Panc1 (cell line): Measurements from ENCODE around the gene EGFLAM. TPM values are rescaled to one million over a fixed set of nuclear protein-coding genes. Genes with fewer than 3 reads are reported as not detected.

ENCODE experiments used
- ATAC-seq: fragments of 200-7000 bp; cut with Tn5 transposase; 2 replicates; pipeline ENCODE4 v1.9.1; 2020; ENCODE audit warnings: mild to moderate bottlenecking, moderate library complexity
- BruUV-seq: library from RNA; stranded (reverse); fragments of 400-500 nt; replicated peaks from 2 replicates; lab custom pipeline; 2021; lab: Mats Ljungman, UMichigan
- CTCF ChIA-PET: fragments of 300-600 bp; sonication (Branson Sonifier 250); formaldehyde crosslinking; loops from one replicate; lab custom pipeline; 2022; ENCODE audit warnings: antibody characterized with exemption; lab: Charles Lee
- POLR2A ChIA-PET: fragments of 300-600 bp; sonication (Branson Sonifier 250); formaldehyde crosslinking; loops from one replicate; lab custom pipeline; 2022; ENCODE audit warnings: antibody characterized with exemption; lab: Charles Lee
- DNase-seq: peaks from one replicate; pipeline ENCODE4 v3.0.0-alpha.2; 2010; ENCODE audit warnings: low read depth, low spot score
- H3K27ac ChIP-seq: 2 replicates; pipeline ENCODE4 v1.5.1; 2011; ENCODE audit warnings: mild to moderate bottlenecking, low read length, inconsistent platforms
- H3K27me3 ChIP-seq: fragments of 200-500 bp; sonication (Bioruptor generic); 2 replicates; pipeline ENCODE4 v1.6.0; 2014; ENCODE audit warnings: low read length, inconsistent platforms; ENCODE audit not compliant: control insufficient read depth, insufficient read depth
- H3K36me3 ChIP-seq: fragments of 200-500 bp; sonication (Bioruptor generic); 2 replicates; pipeline ENCODE4 v1.5.1; 2014; ENCODE audit warnings: inconsistent platforms, mild to moderate bottlenecking, low read length, moderate library complexity; ENCODE audit not compliant: control insufficient read depth, insufficient read depth
- H3K4me1 ChIP-seq: 2 replicates; pipeline ENCODE4 v1.5.1; 2011; ENCODE audit warnings: inconsistent platforms, mild to moderate bottlenecking, low read length, moderate library complexity; ENCODE audit not compliant: control insufficient read depth, insufficient read depth
- H3K4me3 ChIP-seq, 2 experiments: 2 replicates each; pipeline ENCODE4 v1.5.1; 2011 to 2012; ENCODE audit warnings: low read depth in 2 of 2, low read length in 2 of 2, mild to moderate bottlenecking in 2 of 2, inconsistent platforms in 1 of 2, moderate library complexity in 1 of 2
- H3K9me3 ChIP-seq: fragments of 200-500 bp; sonication (Bioruptor generic); 2 replicates; pipeline ENCODE4 v1.5.1; 2014; ENCODE audit warnings: low read depth, mild to moderate bottlenecking, inconsistent platforms, low read length, moderate library complexity; ENCODE audit not compliant: control insufficient read depth, insufficient read depth
- CTCF ChIP-seq: fragments of 450-650 bp; IDR thresholded peaks from 2 replicates; pipeline ENCODE4 v1.5.1; 2017; ENCODE audit warnings: mild to moderate bottlenecking
- POLR2AphosphoS5 ChIP-seq: IDR thresholded peaks from 2 replicates; pipeline ENCODE4 v1.6.1; 2012; ENCODE audit warnings: mild to moderate bottlenecking, low read depth, low read length, moderate library complexity
- REST ChIP-seq, 2 experiments: IDR thresholded peaks; 2 replicates each; pipeline ENCODE4 v1.6.1; 2011 to 2012; ENCODE audit warnings: low read depth in 2 of 2, control low read depth in 1 of 2, low read length in 1 of 2, mild to moderate bottlenecking in 1 of 2, moderate library complexity in 1 of 2; ENCODE audit not compliant: insufficient read depth in 1 of 2
- SIN3A ChIP-seq: IDR thresholded peaks from 2 replicates; pipeline ENCODE4 v1.6.1; 2012; ENCODE audit warnings: low read depth, mild to moderate bottlenecking, low read length, moderate library complexity, borderline replicate concordance; ENCODE audit not compliant: insufficient read depth
- TCF7L2 ChIP-seq: IDR thresholded peaks from 2 replicates; pipeline ENCODE4 v1.6.1; 2011; ENCODE audit warnings: mild to moderate bottlenecking, low read depth, low read length, inconsistent platforms
- in situ Hi-C: cut with HindIII; loops from 2 replicates; pipeline ENCODE4 v1.10.0; 2016; ENCODE audit warnings: low sequenced_read_pairs, low pct_unique_long_range_greater_than_20kb
- intact Hi-C: fragments of 100-400 bp; cut with micrococcal nuclease; formaldehyde crosslinking; loops from one replicate; pipeline ENCODE4 v1.10.0; 2022; ENCODE audit not compliant: unreplicated experiment
- total RNA-seq: library from RNA; stranded (reverse); gene quantifications from one replicate; pipeline ENCODE4 v1.2.1, GENCODE V29; 2021; ENCODE audit not compliant: unreplicated experiment

Gene EGFLAM
- total RNA-seq, 1 experiment from 2014 or later: 14.8 TPM

GRCh38 chr5:38420691-38421390 is 162.5 kb downstream of the EGFLAM start:
- Histone ChIP-seq H3K27me3 (no peaks in the 10 kb centered on the region; the same call in 1 of the 2 replicates), H3K9me3 (no peaks in the 10 kb centered on the region), H3K36me3 (no peaks in the 10 kb centered on the region), H3K4me3 (no peak overlapping the region), H3K4me1 (no peaks in the 10 kb centered on the region), H3K27ac (no peak overlapping the region)
- in situ Hi-C loops (no loop called here), intact Hi-C loops (loop anchor here (2.0 kb wide), 1 partner anchor 388 kb away; no protein-coding TSS in a partner anchor)
- CTCF ChIA-PET: interaction anchor here (0.6 to 2.4 kb wide), 6 partner anchors 9 to 501 kb away, joined by 3 to 27 read pairs (median 3); no protein-coding TSS in a partner anchor
- TF ChIP-seq POLR2AphosphoS5 (no peak), CTCF (peak; percentile 90), TCF7L2 (no peak), REST (IDR thresholded peaks at IDR 0.05; ENCODE audit: insufficient read depth in 1 of 2, low read depth in 2 of 2, low read length in 1 of 2) (no peak)
- POLR2A ChIA-PET: no interaction called here
- peak; percentile 63 for DNase-seq
- no TSS peak for BruUV-seq
- peak; percentile 93 for ATAC-seq

GRCh38 chr5:38422622-38423021 is 164.3 kb downstream of the EGFLAM start:
- Histone ChIP-seq H3K27ac (no peak overlapping the region), H3K4me1 (no peaks in the 10 kb centered on the region), H3K36me3 (no peaks in the 10 kb centered on the region), H3K9me3 (no peaks in the 10 kb centered on the region), H3K4me3 (no peak overlapping the region), H3K27me3 (peaks cover 6% of the 10 kb centered on the region)
- in situ Hi-C loops (no loop called here), intact Hi-C loops (no loop called here)
- TF ChIP-seq POLR2AphosphoS5 (no peak), CTCF (no peak), SIN3A (no peak), TCF7L2 (no peak), REST (IDR thresholded peaks at IDR 0.05; ENCODE audit: insufficient read depth in 1 of 2, low read depth in 2 of 2, low read length in 1 of 2) (no peak)
- CTCF ChIA-PET: interaction anchor here (1.7 kb wide), 1 partner anchor 387 kb away, joined by 8 read pairs; no protein-coding TSS in a partner anchor
- no TSS peak for BruUV-seq
- ATAC-seq (no peak), DNase-seq (no peak)
- POLR2A ChIA-PET: no interaction called here
